ENCODE results near the gene MAP3K10. TPM values are rescaled to one million over a fixed set of nuclear protein-coding genes. Genes with fewer than 3 reads are reported as not detected.
A peak's percentile ranks its signal among the peaks of the same experiment; 100 is the strongest.

The MAP3K10 gene
- 10 to 100 TPM in 1 of 6 donors, 1 to 10 TPM in 5; 5.9 to 13.7 (median 7.1) TPM for total RNA-seq
- polyA plus RNA-seq = 10 to 100 TPM; 12.4 to 32.8 TPM

GRCh38 chr19:40190891-40191835, at the start of gene MAP3K10:
Gene MAP3K10 (plus strand): TSS chr19:40191426. CDS start chr19:40192032, 606 bp downstream.
- Histone ChIP-seq H3K36me3 (no peaks in the 10 kb centered on the region), H3K27me3 (no peaks in the 10 kb centered on the region), H3K9me3 (no peaks in the 10 kb centered on the region), H3K4me3 (peak within 1 kb of the TSS; percentile 79 to 98 (median 84)), H3K4me1 (peaks cover 0 to 8% (median 7%) of the 10 kb centered on the region in 3 donors), H3K27ac (peak within 1 kb of the TSS; percentile 84 to 91 (median 88))
- 1% methylated on average over 63 to 116 of the region's 116 CpGs for WGBS, 2 donors
- peak; percentile 62 to 90 (median 76) for DNase-seq
- intact Hi-C loops (cut with DNase I) = no loop called here
- FAIRE-seq = no peak
- TF ChIP-seq CTCF (IDR thresholded peaks at IDR 0.05) = no peak
- peak; percentile 95 to 96 (median 95) for ATAC-seq

GRCh38 chr19:40141551-40141950, 49.7 kb upstream of the MAP3K10 start:
- H3K4me3 ChIP-seq = no peak overlapping the region
- FAIRE-seq (no peak), DNase-seq (no peak), ATAC-seq (no peak)
- H3K4me1 ChIP-seq = no peaks in the 10 kb centered on the region
- no peak overlapping the region for H3K27ac ChIP-seq
- H3K27me3 ChIP-seq = peaks cover 0 to 7% (median 0%) of the 10 kb centered on the region in 4 donors
- 36 to 58% methylated on average over 3 of the region's 3 CpGs for WGBS, 2 donors
- intact Hi-C loops (cut with DNase I) = loop anchor here in 1 of 3 donors (5.0 to 10.0 kb wide), 2 partner anchors 81 to 493 kb away; no protein-coding TSS in a partner anchor
- TF ChIP-seq CTCF (IDR thresholded peaks at IDR 0.05) = no peak
- H3K36me3 ChIP-seq = no peaks in the 10 kb centered on the region
- H3K9me3 ChIP-seq = no peaks in the 10 kb centered on the region

- ATAC-seq (peak in 1 of 4 donors; percentile 64), DNase-seq (no peak), FAIRE-seq (no peak)
- no peaks in the 10 kb centered on the region for H3K36me3 ChIP-seq
- H3K4me3 ChIP-seq = no peak overlapping the region
- intact Hi-C loops (cut with DNase I) = loop anchor here in 1 of 3 donors (5.0 to 10.0 kb wide), 2 partner anchors 79 to 491 kb away; no protein-coding TSS in a partner anchor
- no peak for TF ChIP-seq CTCF (IDR thresholded peaks at IDR 0.05)
- H3K9me3 ChIP-seq = no peaks in the 10 kb centered on the region
- WGBS, 2 donors = 49 to 60% methylated on average over 5 of the region's 5 CpGs
- H3K4me1 ChIP-seq = no peaks in the 10 kb centered on the region
- no peak overlapping the region for H3K27ac ChIP-seq
- H3K27me3 ChIP-seq = no peaks in the 10 kb centered on the region
Measured at GRCh38 chr19:40143612-40144011, 47.6 kb upstream of the MAP3K10 start.

DNA sequence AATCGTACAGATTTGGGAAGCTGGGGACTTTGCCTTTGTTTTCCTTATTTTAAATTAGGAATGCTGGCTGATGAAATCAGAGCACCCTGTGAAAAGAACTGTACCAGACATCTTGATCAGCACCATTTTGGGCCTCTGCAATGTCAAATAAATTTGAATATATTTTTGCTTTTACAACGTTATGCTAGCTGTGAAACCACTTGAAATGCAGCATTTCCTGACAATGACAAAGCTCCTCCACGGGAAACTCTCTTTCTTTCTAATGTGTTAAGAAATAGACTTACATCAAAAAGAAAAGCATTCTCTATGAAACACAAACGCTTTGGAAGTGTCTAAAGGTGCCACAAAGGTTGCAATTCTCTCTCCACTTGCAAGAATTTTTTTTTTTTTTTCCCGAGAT, 47.1 kb upstream of the MAP3K10 start:
- WGBS, 2 donors = 24 to 37% methylated on average over 5 of the region's 5 CpGs
- Histone ChIP-seq H3K36me3 (no peaks in the 10 kb centered on the region), H3K4me3 (no peak overlapping the region), H3K27me3 (no peaks in the 10 kb centered on the region), H3K9me3 (no peaks in the 10 kb centered on the region), H3K4me1 (no peaks in the 10 kb centered on the region), H3K27ac (no peak overlapping the region)
- intact Hi-C loops (cut with DNase I) = loop anchor here in 1 of 3 donors (5.0 to 10.0 kb wide), 2 partner anchors 78 to 491 kb away; no protein-coding TSS in a partner anchor
- no peak for ATAC-seq
- FAIRE-seq = no peak
- DNase-seq = no peak
- no peak for TF ChIP-seq CTCF (IDR thresholded peaks at IDR 0.05)
